Bronchial epithelial cell (primary cell): ENCODE data around the gene CLEC10A. TPM values are rescaled to one million over a fixed set of nuclear protein-coding genes. Genes with fewer than 3 reads are reported as not detected.
"Not testable (repeated sequence)": the region's sequence is repeated elsewhere in the genome, so short reads cannot be mapped to it uniquely, and the experiment has no call there.

Source experiments
- DNase-seq: peaks from one replicate; pipeline ENCODE4 v3.0.0-alpha.2; 2010; ENCODE audit warnings: low read depth
- FAIRE-seq: peaks from 2 replicates; lab custom pipeline; 2011; peaks lifted over from hg19 to GRCh38; lab: Jason Lieb, UNC
- H3K27me3 ChIP-seq: 2 replicates; pipeline ENCODE4 v1.5.1; 2011; ENCODE audit warnings: low read length; ENCODE audit not compliant: control insufficient read depth, insufficient read depth
- H3K36me3 ChIP-seq: 2 replicates; pipeline ENCODE4 v1.5.1; 2011; ENCODE audit warnings: low read length; ENCODE audit not compliant: control insufficient read depth, insufficient read depth
- H3K4me3 ChIP-seq: 2 replicates; pipeline ENCODE4 v1.5.1; 2011; ENCODE audit warnings: mild to moderate bottlenecking, low read depth, low read length, control low read depth
- total RNA-seq: library from RNA; depleted of rRNA; stranded (reverse); fragments of >200 nt; gene quantifications from 2 replicates; pipeline ENCODE4 v1.2.1, GENCODE V29; 2014
- TF ChIP-seq, protein P1 (sequence below): IDR thresholded peaks from 2 replicates; pipeline ENCODE4 v1.5.1; 2011; ENCODE audit warnings: mild to moderate bottlenecking, moderate library complexity, low read length, control low read depth, inconsistent platforms; ENCODE audit not compliant: insufficient read depth, severe bottlenecking

Gene CLEC10A
- total RNA-seq, 1 donor from 2014 or later = not detected

DNA sequence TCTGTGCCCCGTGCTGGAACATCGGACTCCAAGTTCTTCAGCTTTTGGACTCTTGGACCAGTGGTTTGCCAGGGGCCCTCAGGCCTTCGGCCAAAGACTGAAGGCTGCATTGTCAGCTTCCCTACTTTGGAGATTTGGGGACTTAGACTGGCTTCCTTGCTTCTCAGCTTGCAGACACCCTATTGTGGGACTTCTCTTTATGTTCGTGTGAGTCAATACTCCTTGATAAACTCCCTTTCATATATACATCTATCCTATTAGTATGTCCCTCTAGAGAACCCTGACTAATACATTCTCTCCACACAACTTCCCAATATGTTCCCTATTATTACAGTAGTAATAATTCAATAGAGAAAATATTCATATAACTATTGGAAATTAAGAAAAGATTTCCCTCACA is 43.8 kb upstream of the CLEC10A start:
- no peak overlapping the region for H3K4me3 ChIP-seq
- no peak for FAIRE-seq
- no peaks in the 10 kb centered on the region for H3K27me3 ChIP-seq
- TF ChIP-seq, protein P1, sequence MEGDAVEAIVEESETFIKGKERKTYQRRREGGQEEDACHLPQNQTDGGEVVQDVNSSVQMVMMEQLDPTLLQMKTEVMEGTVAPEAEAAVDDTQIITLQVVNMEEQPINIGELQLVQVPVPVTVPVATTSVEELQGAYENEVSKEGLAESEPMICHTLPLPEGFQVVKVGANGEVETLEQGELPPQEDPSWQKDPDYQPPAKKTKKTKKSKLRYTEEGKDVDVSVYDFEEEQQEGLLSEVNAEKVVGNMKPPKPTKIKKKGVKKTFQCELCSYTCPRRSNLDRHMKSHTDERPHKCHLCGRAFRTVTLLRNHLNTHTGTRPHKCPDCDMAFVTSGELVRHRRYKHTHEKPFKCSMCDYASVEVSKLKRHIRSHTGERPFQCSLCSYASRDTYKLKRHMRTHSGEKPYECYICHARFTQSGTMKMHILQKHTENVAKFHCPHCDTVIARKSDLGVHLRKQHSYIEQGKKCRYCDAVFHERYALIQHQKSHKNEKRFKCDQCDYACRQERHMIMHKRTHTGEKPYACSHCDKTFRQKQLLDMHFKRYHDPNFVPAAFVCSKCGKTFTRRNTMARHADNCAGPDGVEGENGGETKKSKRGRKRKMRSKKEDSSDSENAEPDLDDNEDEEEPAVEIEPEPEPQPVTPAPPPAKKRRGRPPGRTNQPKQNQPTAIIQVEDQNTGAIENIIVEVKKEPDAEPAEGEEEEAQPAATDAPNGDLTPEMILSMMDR = no peak
- no peaks in the 10 kb centered on the region for H3K36me3 ChIP-seq
- DNase-seq = no peak

DNA sequence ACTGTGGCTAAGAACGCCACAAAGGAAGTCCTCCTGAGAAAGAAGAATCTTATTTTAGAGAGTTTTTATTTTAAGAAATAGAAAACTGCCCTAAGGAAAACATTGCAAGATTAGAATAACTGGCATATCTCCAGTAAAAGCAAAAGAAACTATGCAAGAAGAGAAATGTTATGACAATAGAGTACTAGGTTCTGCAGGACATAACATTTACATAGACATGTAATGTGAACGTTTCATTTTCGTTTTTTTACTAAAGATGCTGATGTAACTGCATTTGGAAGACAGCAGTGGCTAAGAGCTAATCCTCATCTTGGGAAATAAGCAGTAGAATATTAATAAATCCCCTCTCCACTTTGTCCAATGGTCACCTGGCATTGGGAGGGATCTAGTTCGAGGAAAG is 42.3 kb upstream of the CLEC10A start:
- FAIRE-seq (no peak), DNase-seq (no peak)
- H3K36me3 ChIP-seq = no peaks in the 10 kb centered on the region
- no peak overlapping the region for H3K4me3 ChIP-seq
- TF ChIP-seq, protein P1 = no peak
- H3K27me3 ChIP-seq = no peaks in the 10 kb centered on the region

DNA sequence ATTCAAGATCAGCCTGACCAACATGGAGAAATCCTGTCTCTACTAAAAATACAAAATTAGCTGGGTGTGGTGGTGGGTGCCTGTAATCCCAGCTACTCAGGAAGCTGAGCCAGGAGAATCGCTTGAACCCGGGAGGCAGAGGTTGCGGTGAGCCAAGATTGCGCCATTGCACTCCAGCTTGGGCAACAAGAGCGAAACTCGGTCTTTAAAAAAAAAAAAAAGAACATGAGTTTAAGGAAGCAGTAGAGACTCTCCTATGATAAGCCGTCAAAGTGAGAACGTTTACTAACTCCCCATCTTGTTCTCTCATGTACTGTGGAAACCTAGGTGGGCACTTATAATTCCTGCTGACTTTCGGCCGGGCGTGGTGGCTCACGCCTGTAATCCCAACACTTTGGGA is 40.6 kb upstream of the CLEC10A start:
- DNase-seq, FAIRE-seq, H3K27me3 ChIP-seq, H3K36me3 ChIP-seq, H3K4me3 ChIP-seq: not testable (repeated sequence)

DNA sequence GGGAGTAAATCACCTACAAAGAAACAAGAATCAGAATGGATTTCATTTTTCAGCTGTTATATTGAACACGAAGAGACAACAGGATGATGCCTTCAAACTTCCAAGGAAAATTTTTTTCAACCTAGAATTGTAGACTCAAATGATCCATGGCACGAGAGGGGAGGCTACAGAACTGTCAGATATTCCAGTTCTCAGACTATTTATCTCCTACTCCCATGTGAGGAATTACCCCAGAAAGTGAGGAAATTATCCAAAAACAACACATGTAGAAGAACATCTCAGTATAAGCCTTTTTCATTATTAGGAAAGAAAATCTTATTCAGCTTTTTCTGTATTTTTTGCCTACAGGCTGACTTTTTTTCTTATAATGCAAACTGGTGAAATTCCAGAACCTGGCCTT is 40.1 kb upstream of the CLEC10A start:
- FAIRE-seq = no peak
- DNase-seq = no peak
- Histone ChIP-seq H3K36me3 (no peaks in the 10 kb centered on the region), H3K4me3 (no peak overlapping the region), H3K27me3 (no peaks in the 10 kb centered on the region)
- TF ChIP-seq, protein P1 = no peak

DNA sequence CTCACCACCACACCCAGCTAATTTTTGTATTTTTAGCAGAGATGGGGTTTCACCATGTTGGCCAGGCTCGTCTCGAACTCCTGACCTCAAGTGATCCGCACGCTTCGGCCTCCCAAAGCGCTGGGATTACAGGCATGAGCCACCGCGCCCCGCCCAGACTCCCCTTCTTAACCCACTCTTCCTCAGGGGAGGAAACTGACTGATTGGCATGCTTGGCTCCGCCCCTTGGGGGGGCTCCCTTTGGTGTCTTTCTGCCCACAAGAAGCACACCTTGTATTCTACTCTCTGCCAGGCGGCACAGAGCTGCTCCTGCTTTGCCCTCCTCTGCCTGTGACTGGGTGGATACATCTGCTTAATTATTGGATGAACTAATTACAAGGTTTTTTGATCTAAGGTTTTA is 39.3 kb upstream of the CLEC10A start:
- DNase-seq = no peak

DNA sequence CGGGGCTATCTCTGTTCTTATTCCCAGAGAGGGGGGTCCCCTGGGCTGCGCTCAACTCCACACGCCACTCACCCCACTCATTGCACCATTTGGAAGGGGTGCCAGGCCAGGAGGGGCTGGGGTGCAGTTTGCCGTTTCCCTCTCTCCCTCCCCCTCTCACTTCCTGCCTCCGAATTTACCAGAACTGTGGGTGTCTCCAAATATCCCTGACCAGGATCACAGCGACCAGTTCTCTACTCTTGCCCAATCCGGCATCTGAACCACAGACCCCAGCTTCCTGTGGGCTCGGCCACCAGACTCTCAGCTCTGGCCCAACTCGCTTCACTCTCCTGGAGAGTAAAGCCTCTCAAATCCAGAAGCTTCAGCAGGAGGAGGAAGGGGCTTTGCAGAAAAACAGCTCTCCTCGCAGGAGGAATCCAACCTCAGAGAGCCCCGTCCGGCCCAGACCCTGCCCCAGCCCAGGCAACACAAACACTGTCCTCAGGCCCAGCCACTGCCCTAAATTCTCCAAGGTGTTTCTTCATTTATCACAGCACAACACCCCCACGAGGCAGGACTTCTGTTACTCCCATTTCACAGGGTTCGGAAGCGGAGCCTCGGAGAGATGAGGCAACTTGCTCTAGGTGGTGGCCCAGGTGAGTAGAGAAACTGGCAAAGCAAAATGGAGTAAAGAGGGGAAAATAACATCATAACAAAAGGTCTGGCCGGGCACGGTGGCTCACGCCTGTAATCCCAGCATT is 35.0 kb upstream of the CLEC10A start:
- no peak for DNase-seq
- Histone ChIP-seq H3K36me3 (no peaks in the 10 kb centered on the region), H3K4me3 (no peak overlapping the region), H3K27me3 (no peaks in the 10 kb centered on the region)
- TF ChIP-seq, protein P1 = no peak
- FAIRE-seq = no peak

More for the DNA sequence above, 39.3 kb upstream of the CLEC10A start:
- H3K4me3 ChIP-seq = no peak overlapping the region
- no peak for FAIRE-seq
- no peaks in the 10 kb centered on the region for H3K36me3 ChIP-seq
- TF ChIP-seq, protein P1 = no peak
- no peaks in the 10 kb centered on the region for H3K27me3 ChIP-seq
